Measurements from ENCODE around the gene CYP2W1. TPM values are rescaled to one million over a fixed set of nuclear protein-coding genes. Genes with fewer than 3 reads are reported as not detected.

Gene CYP2W1
- total RNA-seq, 1 donor from 2014 or later = not detected

Small RNA genes within 50 kb of the gene (small RNA-seq; reads per million reads assigned to genes)
- 20.9 reads per million, percentile 94 among the genes with 10 or more reads in this experiment for gene MIR339

Other genes with a start within 250 kb of the CYP2W1 start
- gene SUN1, start 150.7 kb upstream of the CYP2W1 start, total RNA-seq = 180 TPM
- 25.1 TPM for gene GET4, start 106.6 kb upstream of the CYP2W1 start, total RNA-seq
- gene ADAP1, start 28.5 kb upstream of the CYP2W1 start, total RNA-seq = 1.0 TPM
- gene COX19, start 7.6 kb upstream of the CYP2W1 start, total RNA-seq = 12.0 TPM
- gene GPR146, start 61.4 kb downstream of the CYP2W1 start, total RNA-seq = 5.2 TPM
- 5.2 TPM for gene GPER1, start 104.9 kb downstream of the CYP2W1 start, total RNA-seq
- 10.4 TPM for gene ZFAND2A, start 177.0 kb downstream of the CYP2W1 start, total RNA-seq
- gene UNCX, start 249.7 kb downstream of the CYP2W1 start, total RNA-seq = not detected

Measured in skeletal muscle tissue (tissue), 2 donors.